NCI-H2196 treated with DMSO at 0.1 percent for 48 hours (cell line): Measurements from ENCODE around the gene CHRNB2.
"Not testable (repeated sequence)": the region's sequence is repeated elsewhere in the genome, so short reads cannot be mapped to it uniquely, and the experiment has no call there.

Experiments
- DNase-seq: peaks from one replicate; lab custom pipeline; 2025; ENCODE audit not compliant: unreplicated experiment; lab: John Stamatoyannopoulos, UW

The CHRNB2 gene, protein sequence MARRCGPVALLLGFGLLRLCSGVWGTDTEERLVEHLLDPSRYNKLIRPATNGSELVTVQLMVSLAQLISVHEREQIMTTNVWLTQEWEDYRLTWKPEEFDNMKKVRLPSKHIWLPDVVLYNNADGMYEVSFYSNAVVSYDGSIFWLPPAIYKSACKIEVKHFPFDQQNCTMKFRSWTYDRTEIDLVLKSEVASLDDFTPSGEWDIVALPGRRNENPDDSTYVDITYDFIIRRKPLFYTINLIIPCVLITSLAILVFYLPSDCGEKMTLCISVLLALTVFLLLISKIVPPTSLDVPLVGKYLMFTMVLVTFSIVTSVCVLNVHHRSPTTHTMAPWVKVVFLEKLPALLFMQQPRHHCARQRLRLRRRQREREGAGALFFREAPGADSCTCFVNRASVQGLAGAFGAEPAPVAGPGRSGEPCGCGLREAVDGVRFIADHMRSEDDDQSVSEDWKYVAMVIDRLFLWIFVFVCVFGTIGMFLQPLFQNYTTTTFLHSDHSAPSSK

DNA sequence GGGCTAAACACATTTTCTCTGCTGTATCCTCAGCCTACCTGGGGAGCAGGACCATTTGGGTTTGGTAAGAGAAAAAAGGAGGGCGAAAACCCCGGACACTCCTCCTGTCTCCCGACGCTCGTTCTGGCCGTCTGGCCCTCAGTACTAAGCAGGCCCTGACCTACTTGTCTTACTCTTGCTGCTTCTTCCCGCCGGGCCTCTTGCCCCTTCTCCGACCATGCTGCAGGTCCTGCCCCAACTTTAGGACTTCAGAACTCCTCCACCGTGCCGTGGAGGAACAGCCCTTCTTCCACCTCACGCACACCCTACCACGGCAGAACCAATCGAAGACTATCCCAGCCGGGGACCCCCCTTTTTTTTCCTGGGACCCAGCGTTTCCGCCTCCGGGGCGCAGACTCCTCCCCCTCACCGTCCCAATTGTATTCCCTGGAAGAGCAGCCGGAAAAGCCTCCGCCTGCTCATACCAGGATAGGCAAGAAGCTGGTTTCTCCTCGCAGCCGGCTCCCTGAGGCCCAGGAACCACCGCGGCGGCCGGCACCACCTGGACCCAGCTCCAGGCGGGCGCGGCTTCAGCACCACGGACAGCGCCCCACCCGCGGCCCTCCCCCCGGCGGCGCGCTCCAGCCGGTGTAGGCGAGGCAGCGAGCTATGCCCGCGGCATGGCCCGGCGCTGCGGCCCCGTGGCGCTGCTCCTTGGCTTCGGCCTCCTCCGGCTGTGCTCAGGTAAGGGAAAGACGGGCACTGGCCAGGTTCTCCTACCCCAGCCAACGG is at the start of gene CHRNB2:
CHRNB2 (plus strand) TSS at position 393 of the 771 bp plus-strand sequence; CDS start at position 660, 267 bp downstream.
- peak; percentile 48 for DNase-seq

DNA sequence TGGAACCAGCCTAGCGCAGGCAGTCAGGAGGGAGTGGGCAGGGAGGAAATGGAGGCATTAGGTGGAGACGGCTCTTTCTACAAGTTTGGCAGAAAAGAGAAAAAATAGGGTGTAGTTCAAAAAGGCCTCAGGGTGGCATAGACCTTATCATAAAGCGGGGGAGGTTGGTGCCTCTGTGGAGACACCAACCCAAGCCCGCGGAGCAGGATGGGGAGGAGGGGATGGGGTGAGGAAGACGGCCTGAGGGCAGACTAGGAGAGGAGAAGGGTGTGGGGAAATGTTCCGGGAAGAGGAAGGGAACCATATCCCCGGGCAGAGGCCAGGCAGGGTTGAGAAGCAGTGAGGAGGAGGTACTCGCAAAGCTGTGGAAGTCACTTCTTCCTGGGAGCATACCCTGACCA is 48.0 kb upstream of the CHRNB2 start:
- no peak for DNase-seq

DNA sequence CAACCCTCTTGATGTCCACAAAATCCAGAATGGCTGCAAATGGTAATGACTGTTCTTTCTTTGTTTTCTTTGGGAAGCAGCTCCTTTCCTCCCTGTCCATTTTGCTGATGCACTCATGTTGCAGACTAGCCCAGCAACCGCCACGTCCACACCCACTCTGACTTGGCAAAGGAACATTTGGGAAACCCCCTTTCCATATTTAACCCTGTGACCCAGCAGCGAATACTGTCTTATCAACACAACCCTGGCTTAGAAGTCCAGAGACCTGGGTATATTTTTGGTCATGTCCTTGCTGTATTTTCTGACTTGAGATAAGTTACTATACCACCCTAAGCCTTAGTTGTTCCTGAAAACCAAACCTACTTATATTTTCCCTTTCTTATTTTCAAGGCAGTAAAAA is 47.2 kb upstream of the CHRNB2 start:
- no peak for DNase-seq

DNA sequence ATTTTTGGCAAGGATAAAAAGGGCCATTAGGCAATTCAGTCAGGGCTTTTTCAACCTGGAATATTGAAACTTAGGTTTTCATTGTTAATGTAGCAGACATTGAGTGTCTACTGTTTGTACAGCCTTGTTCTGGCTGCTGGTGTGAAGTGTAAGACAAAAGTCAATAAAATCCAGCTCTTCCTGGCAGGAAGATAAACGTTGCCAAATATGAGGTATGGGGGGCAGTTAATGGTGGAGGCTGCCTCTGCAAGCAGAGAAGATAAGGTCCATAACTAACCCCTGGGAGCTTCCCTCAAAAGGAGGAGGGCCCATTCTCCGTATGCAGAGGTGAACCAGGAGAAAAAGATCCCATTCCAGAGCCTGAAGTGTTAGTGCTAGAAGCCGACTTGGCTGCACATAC is 45.9 kb upstream of the CHRNB2 start:
- DNase-seq = no peak

DNA sequence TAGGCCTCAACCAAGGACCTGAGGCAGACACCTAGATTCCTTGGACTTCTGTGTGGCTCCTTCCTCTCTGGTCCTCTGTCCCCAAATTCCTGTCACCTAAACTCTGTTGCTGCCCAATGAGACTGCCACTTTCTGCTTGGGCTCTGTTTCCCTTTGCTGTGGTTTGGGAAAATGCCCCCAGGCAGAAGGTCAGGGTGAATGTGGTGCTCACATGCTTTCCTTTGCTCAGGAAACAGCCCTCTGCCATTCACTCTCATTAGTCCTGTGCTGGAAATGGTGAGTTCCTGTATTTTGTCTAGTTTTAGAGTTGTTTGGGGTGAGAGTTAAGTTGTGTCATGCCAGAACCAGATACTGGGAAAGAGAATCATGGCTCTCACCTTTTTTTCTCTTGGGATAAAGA is 42.7 kb upstream of the CHRNB2 start:
- no peak for DNase-seq

DNA sequence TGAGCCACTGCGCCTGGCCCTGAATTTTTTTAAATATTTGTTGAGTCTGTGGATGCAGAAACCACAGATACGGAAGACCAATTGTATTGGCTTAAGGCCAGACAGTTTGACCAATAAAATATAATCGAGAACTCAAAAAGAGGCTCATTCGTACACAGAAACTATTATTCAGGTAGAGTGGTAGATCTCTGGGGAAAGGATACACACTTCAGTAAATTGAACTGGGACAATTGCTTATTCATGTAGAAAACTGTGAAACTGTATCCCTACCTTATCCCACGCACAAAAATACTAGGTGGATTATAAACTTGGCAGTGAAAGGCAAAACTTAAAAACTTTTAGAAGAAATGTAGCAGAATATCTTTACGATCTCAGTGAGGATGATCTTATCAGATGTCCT is 40.4 kb upstream of the CHRNB2 start:
- DNase-seq = peak; percentile 12

DNA sequence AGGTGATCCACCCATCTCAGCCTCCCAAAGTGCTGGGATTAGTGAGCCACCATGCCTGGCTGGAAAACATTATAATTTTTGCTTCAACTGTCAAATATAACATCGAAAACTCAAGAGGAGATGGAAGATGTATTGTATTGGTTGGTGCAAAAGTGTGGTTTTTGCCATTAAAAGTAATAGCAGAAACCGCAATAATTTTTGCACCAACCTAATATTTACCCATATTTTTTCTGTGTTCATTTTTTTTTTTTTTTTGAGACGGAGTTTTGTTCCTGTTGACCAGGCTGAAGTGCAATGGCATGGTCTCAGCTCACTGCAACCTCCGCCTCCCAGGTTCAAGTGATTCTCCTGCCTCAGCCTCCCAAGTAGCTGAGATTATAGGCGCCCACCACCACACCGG is 38.3 kb upstream of the CHRNB2 start:
- no peak for DNase-seq

DNA sequence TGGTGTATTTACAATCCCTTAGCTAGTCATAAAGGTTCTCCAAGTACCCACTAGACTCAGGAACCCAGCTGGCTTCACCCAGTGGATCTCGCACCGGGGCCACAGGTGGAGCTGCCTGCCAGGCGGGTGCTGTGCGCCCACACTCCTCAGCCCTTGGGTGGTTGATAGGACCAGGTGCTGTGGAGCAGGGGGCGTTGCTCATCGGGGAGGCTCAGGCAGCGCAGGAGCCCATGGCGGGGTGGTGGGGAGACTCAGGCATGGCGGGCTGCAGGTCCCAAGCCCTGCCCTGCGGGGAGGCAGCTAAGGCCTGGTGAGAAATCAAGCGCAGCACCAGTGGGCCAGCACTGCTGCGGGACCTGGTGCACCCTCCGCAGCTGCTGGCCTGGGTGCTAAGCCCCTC is 35.6 kb upstream of the CHRNB2 start:
- not testable (repeated sequence) for DNase-seq

DNA sequence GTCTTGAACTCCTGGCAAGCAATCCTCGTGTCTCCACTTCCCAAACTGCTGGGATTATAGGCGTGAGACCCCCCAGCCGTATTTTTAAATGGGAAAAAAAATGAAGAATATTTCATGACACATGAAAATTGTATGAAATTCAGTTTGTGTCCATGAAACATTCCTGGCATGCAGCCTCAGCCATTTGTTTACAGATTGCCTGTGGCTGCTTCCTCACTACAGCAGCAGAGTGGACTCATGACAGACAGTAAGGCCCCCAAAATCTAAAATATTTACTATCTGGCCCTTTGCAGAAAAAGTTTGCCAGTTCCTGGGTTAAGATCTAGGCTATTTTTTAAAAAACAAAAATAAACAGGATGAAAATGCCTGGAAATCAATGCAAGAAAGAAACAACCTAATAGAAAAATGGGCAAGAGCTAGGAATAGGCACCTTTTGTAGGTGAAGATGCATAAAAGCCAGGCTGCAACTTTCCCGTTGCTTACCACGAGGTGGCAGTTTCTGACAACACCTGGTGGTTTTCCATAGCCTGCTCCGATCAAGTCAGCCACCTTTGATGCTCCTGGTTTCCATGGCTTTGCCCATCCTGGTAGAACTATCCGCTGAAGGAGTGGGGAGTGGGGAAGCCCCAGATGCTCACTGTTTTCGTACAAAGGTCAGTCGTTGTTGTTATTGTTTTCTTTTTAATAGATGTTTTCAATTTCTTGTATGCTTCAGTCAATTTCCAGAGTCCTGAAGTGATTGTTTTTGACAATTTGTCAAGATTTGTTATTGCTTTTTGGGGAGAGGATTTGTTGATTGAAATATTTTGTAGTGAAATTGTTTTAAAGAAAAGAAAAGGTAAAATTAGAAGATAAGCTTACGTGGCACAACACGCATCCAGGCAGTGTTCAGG is 33.4 kb upstream of the CHRNB2 start:
- no peak for DNase-seq

DNA sequence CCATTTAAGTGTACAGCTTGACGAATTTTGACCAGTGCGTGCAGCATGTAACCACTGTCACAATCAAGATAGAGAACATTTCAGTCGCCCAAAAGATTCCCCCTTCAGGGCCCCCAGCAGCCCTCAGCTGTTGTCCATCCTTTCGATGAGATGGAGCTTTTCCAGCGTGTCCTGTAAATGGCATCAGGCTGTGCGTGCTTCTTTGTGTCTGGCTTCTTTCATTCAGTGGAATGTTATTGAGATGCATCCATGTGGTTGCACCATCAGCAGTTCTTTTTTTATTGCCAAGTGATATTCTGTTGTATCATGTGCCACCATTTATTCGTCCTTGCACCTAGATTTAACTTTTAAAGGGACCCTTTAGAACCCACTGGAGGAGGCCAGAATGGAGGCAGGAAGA is 31.0 kb upstream of the CHRNB2 start:
- no peak for DNase-seq

DNA sequence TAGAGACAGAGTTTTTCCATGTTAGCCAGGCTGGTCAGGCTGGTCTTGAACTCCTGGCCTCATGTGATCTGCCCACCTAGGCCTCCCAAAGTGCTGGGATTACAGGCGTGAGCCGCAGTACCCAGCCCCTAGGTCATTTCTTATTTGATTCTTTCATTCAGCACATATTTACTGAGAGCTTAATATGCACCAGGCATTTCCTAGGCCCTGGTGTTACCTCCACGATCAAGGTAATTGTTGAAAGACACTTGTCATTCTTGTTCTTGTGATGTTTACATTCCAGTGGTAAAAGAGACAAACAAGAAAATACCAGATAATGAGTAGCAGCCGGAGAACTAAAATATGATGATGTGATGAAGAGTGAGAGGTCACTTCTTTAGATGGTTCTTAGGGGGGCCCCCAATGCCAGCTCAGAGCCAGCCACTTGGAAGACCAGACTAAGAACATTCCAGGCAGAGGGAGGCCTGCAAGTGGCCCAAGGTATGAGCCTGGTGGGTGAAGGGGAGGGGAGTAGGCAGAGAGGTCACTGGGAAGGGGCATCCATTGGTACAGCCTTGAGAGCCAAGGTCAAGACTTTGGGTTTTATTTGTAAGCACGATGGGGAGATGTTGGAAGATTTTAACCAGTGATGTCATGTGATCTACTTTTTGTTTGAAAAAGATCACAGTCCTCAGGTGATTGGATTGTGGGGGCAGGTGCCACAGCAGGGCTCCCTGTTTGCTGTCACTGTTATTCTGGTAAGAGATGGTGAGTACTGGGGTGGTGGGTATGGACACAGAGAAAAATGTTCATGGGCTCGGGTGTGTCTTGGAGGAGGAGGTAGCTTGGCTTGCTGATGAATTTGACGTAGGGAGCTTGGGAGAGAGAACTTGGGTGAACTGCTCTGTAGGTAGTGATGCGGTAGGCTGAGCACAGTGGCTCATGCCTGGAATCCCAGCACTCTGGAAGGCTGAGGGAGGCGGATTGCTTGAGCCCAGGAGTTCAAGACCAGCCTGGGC is 27.8 kb upstream of the CHRNB2 start:
- DNase-seq = no peak

DNA sequence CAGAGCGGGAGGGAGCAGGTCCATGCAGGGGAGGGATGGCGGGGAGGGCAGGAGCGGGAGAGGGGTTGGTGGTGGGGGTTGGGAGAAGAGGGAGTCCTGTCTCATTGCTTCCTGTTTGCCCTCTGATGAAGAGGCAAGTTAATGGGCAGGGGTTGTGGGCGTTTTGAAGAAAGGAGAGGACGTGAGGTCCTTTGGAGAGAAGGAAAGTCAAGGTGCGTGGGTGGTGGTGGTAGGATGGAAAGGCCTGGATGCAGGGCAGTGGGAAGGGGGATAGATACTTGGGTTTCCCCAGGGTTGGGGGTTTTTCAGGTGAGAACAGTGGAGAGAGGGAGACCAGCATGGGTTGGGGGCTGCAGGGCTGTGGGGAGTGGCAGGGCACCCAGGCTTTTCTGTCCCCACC is 26.3 kb upstream of the CHRNB2 start:
- DNase-seq = no peak

DNA sequence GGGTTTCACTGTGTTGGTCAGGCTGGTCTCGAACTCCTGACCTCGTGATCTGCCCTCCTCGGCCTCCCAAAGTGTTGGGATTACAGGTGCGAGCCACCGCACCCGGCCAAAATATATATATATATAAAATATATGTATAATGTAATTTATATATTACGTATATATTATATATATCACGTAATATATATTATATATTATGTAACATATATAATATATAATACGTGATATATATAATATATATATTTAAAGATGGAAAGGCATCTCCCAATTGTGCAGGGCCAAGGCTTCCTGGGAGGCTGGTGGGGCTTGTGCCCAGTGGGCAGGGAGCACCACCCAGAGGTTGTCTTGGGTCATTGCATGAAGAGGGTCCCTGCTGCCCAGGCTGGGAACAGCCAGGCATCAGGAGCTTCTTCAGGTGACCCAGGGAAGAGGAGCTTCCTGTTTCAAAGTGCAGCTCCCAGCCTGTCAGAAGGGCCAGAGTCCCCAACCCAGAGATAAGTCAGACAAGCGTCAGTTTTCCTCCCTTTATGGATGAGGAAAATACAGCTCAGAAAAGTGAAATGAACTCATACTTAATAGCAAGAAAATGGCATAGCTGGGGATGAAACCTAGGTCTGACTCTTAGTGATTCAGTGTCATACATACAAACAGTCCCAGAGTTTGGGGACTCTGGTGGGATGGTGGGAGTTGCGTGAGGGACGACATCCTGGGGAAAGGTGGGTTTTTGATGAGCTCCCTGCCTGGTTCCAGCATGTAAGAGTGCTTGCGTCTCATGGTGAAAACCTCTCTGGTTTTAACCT is 21.1 kb upstream of the CHRNB2 start:
- peak; percentile 58 for DNase-seq

DNA sequence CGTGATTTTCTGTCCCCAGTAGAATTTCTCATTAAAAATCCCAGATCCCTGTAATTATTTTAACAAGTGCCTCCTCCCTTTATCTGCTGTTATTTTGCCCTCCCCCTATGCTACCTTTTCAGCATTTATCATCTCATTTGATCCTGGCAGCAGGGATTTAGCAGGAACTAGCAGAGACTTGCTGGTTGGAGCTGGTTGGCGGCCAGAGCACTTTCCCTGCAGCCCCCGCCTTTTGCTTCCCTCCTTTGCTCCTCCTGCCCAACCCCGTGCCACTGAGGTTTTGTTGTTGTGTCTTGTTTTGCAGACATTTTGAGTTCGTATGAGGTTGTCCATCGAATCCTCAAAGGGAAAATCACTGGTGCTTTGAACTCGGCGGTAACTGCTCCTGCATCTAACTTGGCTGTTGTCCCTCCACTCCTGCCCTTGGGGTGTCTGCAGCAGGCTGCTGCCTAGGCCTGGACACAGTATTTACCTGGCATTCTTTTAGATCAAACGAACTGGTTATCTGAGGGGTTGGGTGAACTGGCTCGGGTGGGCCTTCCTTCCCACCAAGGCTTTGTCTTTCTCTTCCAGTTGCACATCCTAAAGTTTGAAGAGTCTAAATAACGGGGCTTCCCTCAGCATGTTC is 20.4 kb upstream of the CHRNB2 start:
- no peak for DNase-seq

DNA sequence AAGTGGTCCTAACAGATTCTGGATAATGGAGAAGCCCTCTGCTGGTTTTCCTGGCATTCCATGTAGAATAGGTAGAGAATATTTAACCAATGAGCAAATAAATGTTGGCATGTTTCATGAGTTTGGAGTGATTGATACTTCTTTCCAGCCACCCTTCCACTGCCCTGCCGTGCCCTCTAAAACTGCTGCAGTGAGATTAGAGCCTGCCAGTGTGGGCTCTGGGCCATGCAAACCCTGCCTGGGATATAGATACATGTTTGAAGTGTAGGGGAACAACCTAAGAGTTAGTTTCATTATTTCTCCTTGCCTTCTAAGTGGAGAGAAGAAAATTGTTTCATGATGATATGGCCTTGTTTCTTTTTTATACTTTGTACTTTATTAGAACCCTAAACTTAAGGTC is 19.6 kb upstream of the CHRNB2 start:
- DNase-seq = no peak

DNA sequence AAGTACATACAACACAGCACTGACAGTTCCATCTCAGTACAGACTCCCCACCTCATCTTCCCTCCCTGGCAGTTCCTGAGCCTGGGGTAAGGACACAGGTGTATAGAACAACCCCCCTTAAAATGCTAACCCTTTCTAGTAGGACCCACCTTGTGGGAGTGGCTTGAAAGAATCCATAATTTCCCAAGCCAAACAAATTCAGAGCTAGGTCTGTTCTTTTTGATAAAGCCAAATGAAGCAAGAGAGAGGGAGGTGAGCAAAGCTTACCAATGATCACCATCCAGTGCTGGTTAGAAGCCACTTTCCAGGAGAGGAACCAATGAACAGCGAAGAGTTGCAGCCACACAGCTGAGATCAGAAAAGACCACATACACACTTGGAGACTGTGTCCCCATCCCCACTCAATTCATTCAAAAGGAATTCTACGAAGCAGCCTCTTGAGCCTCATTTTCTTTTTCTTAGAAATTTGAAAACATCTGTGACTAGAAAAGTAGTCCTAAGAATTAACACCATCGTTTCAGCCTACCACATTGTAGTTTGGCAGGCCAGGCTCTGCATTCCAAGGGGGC is 18.3 kb upstream of the CHRNB2 start:
- DNase-seq = no peak

DNA sequence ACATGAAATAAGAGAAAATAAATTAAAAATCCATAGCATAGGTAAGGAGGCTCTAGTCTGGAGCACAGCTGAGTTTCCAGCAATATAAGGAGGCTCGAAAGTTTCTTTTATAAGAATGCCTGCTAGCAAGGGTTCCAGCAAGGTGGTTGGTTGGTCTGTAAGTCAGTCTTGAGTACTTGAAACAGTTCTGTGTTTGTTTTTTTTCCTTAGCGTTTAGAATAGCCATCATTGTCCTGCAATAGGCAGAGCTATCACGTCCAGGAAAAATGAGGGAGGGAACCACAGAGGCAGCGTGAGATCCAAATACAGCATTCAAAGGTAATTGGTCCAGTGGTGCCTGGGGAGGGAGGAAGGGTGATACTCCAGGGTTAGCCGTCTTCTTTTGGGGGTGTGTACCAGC is 17.5 kb upstream of the CHRNB2 start:
- no peak for DNase-seq

DNA sequence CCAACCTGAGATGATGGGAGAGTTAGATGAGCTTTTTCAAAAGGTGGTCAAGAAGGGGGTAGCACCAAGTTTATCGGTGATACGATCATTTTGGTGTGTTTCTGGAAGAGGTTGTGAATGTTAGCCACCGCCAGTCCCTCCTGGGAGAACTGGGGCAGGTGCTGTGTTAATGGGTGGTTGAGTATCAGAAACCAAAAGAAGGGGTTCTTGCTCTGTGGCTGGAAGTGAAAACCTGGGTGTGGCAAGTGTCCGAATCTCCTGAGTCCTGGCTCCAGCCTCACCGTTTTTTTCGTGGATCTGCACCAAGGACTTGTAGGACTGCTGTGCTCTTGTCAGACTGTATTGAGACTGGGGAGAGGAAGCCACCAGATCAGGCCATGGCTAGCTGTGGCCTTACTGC is 16.9 kb upstream of the CHRNB2 start:
- no peak for DNase-seq
